ENCODE measurements around the gene UFL1.

The UFL1 gene

DNA sequence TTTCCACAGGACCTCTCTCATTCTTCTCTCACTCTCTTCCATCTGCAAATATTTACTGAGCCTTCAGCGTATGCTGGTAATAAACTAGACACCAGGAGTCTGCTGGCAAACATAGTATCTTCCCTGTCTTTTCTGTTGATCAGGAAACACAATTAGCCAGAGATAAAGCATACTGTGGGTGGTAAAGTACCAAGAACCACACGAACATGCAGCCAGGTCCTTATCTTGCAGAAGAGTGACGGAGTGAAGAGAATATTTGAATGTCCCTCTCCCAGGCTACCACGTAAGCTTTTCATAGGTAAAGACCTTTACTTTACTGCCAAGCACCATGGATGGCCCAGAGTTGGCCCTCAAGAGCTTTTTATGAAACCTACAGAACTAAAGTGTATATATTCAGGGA lies 54.6 kb downstream of the UFL1 start:
- DNase-seq: no peak

DNA sequence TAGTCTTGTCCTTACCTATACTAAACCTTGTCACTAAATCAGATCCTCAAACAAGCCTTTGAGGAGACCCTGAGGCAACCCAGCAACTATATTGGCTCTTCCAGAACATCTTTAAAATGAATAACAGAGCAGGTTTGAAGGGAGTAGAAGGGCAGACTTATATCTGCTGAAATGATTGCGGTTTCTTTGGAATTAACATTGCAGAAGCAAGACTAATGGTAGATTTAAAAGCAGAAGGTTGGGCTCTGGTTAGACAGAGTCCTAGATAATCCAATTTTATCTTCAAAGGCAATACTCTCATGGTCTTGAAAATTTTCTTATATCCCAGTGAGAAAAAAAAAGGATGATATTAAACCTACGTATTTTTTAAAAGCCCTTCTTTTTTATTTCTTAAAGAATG lies 60.4 kb downstream of the UFL1 start:
- DNase-seq: no peak

DNA sequence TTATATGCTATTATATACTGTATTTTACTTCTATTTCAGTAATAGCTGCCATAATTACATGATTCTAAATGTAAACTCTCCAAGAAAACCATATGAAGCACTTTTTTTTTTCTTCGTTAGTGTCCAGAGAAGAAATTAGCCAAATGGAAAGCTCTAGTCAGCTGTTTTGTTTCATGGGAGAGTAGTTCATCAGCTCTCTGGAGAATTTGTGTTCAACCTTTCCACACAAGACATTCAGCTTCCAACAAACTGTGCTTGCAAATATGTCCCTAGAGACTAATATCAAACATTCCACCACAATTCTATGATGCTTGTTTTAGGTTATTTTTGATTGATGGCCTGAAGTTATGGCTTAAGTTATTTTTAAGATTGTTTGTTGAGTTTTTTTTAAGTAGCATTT lies 60.8 kb downstream of the UFL1 start:
- no peak for DNase-seq

DNA sequence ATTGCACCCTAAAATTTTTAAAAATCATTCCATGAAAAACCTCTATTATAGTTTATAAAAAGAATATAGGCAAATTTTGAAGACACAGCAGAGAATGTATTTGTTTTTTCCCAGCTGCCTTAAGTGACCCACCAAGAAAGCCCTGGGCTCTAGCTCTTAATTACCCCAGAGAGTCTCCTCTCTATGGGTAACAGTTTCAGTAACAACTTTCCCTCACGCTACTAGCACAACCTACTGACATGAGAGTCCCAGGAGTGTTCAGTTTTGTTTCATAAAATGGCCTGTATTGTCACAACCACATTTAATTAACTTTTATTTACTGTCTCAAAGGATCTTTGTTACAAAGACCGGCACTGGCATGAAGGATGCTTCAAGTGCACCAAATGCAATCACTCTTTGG lies 82.8 kb downstream of the UFL1 start:
- no peak for DNase-seq

Measured in NCI-H446 treated with DMSO at 0.1 percent for 48 hours (cell line).